ENCODE data around the gene ANKRD62. TPM values are rescaled to one million over a fixed set of nuclear protein-coding genes. Genes with fewer than 3 reads are reported as not detected.

Gene ANKRD62
- polyA plus RNA-seq, 4 donors = 0.04 to 0.08 (median 0.06) TPM; not detected in 1

- DNase-seq (ENCODE audit: low read depth in 4 of 4, low spot score in 2 of 4) = no peak
Observed at GRCh38 chr18:12162786-12163185, 69.1 kb downstream of the ANKRD62 start.

- DNase-seq (ENCODE audit: low read depth in 4 of 4, low spot score in 2 of 4) = no peak
Observed at GRCh38 chr18:12165038-12165768, 71.6 kb downstream of the ANKRD62 start.

Other genes with a start within 250 kb of the ANKRD62 start
- gene CHMP1B, start 242.4 kb upstream of the ANKRD62 start, polyA plus RNA-seq (ENCODE audit: insufficient read length in 4 of 4) = 10 to 100 TPM; 44.7 to 51.2 (median 47.8) TPM
- 10 to 100 TPM; 37.5 to 59.3 (median 48.3) TPM for gene MPPE1, start 185.5 kb upstream of the ANKRD62 start, polyA plus RNA-seq (ENCODE audit: insufficient read length in 4 of 4)
- 100 to 1,000 TPM in 1 of 4 donors, 10 to 100 TPM in 3; 91.3 to 109 (median 96.0) TPM for gene IMPA2, start 112.3 kb upstream of the ANKRD62 start, polyA plus RNA-seq (ENCODE audit: insufficient read length in 4 of 4)
- not detected for gene CIDEA, start 160.5 kb downstream of the ANKRD62 start, polyA plus RNA-seq (ENCODE audit: insufficient read length in 4 of 4)
- 10 to 100 TPM; 61.8 to 85.8 (median 65.9) TPM for gene TUBB6, start 214.4 kb downstream of the ANKRD62 start, polyA plus RNA-seq (ENCODE audit: insufficient read length in 4 of 4)

Measured in left renal cortex interstitium (tissue), 4 donors.